GM19468 (cell line): ENCODE results near the gene HLA-F.
A peak's percentile ranks its signal among the peaks of the same experiment; 100 is the strongest.

Experiments used
- ATAC-seq: cut with Tn5 transposase; IDR thresholded peaks from one replicate; pipeline ENCODE4 v1.9.1; 2021; ENCODE audit warnings: mild to moderate bottlenecking, moderate library complexity, moderate number of reproducible peaks; ENCODE audit not compliant: unreplicated experiment; ENCODE audit errors: extremely low read depth

Gene HLA-F

DNA sequence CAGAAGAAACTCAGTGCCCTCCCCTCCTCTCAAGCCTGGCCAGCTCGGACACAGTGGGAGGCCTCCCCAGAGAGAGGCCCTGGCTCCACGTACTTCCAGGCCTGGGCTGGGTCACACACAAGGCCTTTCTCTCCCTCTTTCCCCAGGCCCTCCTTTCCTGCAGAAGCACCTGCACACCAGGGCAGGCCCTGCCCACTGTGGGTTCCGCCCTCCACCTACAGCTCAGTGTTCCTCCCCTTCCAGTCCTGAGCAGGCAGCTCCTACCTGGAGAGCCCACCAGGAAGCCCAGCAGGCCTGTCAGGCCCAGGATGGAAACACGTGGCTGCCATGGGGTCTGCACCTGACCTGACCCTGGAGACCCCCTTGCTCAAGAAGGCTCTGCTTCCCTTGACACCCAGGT, 18.9 kb downstream of the HLA-F start:
- no peak for ATAC-seq

- no peak for ATAC-seq
Observed at GRCh38 chr6:29743025-29743424, 19.8 kb downstream of the HLA-F start.

- ATAC-seq: no peak
Observed at GRCh38 chr6:29743568-29743967, 20.3 kb downstream of the HLA-F start.

DNA sequence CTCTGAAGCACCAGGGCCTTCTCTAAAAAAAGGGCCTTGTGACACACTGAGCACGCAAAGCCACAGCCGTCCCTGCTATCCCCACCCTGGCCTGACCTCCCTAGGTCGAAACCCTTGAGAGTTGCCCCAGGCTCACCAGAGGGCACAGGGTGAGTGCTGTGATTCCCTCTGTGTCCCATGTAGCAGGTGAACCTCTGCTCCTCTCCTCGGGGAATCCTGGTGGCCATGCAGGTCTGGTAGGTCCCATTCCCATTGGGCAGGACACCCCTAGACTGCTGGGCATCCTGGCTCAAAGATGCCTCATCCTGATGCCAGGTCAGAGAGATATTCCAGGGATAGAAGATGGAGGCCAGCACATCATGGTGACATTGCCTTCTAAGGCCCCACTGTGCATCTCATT, 20.9 kb downstream of the HLA-F start:
- ATAC-seq: no peak

DNA sequence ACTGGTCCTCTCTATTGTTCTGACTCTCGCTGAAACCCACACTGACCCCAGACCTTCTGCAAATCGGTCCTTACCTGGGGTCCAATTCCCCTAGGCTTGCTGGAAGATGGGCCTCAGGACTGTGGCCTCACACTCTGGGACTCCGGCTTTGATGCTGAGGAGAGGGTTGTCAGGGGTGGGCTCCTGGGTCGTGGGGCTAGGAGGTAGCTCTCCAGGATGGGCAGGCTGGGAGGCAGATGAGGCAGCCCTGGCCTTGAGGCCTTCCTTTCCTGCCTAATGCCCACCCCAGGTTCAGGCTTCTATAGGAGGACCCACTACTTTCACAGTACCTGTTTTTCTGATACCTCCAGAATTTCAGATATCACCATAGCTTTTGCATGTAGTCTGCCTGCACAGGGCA, 21.4 kb downstream of the HLA-F start:
- no peak for ATAC-seq

GRCh38 chr6:29745386-29745785, 22.2 kb downstream of the HLA-F start:
- ATAC-seq: no peak

DNA sequence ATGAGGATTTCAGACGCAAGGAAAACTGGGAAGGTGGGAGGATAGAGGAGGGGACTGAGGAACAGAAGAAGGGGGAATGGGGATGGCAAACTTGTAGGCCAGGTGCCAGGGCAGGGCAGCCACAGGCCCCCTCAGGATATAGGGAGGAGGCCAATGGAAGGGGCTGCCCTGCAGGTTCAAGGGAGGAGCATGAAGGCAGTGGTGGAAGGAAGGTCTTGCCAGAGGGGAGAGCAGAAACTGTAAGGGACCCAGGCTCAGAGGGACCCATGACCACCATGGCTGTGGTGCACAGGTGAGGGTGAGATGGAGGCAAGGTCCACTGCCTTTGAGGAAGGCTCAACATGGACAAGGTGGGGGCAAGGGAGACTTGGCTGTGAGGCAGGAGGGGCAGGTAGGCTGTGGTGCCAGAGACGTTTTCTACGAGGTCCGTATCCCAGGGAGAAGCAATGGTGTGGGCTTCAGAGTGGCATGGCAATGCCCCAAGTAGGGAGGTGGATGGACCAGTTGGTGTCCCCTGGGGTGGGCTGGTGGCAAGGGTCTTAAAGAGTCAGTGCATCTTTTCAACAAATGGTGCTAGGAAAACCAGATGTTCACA, 22.7 kb downstream of the HLA-F start:
- ATAC-seq: no peak

DNA sequence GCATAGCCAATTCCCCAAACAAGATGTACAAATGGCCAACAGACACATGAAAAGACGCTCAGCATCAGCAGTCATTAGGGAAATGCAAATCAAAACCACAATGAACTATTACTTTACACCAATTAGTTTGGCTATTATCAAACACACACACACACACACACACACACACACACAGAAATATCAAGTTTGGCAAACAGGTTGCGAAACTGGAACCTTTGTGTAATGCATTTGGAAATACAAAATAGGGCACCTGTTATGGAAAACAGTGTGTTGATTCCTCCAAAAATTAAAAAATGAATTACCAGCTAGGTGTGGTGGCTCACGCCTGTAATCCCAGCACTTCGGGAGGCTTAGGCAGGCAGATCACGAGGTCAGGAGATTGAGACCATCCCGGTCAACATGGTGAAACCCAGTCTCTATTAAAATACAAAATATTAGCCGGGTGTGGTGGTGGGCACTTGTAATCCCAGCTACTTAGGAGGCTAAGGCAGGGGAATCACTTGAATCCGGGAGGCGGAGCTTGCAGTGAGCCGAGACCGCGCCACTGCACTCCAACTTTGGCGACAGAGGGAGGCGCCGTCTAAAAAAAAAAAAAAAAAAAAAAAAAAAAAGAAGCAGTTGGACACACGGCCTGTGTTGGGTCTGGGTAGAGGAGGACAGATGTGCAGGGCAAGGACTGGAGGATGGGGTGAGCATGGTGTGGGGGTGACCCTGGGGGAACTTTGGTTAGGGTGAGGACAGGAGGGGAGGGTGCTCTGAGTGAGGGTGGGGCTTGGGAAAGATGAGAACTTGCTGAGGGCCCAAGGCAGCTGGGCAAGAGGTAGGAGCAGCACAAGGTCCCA, 23.8 kb downstream of the HLA-F start:
- no peak for ATAC-seq

- ATAC-seq: no peak
Observed at GRCh38 chr6:29747688-29748250, 24.5 kb downstream of the HLA-F start.

DNA sequence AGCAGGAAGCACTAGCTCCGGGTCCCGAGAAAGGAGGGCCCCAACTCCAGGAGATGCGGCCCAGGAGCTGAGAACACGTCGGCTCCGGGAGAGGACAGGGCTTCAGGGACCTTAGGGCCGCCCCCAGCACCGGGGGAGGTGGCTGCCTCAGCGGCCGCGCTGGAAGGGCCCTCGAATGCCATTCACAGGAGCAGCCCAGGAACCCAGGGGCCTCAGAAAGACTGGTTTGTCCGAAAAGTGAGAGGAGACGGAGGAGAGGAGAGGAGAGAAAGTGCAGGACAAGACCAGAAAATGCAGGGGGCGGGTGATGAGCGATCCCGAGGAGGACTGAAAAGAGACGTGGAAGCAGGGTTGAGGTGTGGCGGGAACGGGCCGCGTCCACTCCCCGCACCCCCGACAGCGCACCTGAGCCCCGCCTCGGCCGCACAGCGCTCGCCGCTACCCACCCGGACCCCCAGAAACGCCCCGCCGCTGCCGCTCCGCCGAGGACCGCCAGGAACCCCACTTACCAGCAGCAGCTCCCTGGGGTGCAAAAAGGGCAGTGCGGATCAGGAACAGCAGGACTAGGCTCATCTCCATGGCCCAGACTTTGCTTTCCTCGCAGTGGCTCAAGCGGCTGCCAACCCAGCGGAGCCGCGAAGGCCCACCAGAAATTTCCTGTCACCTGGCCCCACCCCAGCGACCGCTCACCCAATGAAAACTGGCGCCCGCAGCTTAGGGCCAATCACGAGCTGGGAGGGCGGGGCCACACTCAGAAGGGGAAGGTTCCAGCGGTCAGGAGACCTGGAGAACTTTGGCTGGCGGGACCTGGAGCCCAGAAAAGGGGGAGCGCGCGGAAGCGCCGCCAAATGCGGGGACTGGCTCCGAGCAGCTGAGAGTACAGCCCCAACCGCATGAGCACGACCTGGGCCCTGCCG, 25.4 kb downstream of the HLA-F start:
- peak; percentile 66 for ATAC-seq

DNA sequence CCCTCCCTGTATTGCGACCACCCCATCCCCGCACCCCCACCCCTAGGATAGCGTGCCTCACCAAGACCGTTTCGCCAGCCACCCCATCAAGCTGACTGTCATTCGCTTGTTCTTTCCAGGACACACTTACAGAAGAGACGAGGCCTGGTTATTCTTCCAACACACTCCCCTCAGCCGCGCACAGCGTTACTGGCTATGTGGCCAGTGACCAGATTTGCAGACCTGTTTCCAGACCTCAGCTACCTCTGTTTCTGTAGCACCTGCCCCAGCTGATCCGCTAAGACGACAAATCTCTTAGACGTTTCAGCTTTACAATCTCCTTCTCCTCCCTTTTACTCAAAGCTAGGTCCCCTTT, 26.1 kb downstream of the HLA-F start:
- ATAC-seq: no peak

GRCh38 chr6:29749668-29750067, 26.4 kb downstream of the HLA-F start:
- ATAC-seq: no peak

GRCh38 chr6:29750709-29751108, 27.5 kb downstream of the HLA-F start:
- no peak for ATAC-seq

DNA sequence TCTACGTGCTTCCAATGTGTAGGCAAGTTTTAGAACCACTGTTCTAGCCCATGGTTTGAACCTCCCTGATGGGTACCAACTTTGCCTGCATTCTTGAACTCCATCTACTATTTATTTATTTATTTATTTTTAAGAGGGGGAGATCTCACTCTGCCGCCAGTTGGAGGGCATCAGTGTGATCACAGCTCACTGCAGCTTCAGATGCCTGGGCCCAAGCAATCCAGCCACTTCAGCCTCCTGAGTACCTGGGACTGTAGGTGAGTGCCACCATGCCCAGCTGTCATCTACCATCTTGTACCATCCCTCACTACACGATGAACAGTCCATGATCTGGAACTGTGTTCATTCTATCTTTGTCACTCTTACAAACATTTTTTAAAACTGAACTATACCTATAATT, 28.2 kb downstream of the HLA-F start:
- ATAC-seq: no peak

DNA sequence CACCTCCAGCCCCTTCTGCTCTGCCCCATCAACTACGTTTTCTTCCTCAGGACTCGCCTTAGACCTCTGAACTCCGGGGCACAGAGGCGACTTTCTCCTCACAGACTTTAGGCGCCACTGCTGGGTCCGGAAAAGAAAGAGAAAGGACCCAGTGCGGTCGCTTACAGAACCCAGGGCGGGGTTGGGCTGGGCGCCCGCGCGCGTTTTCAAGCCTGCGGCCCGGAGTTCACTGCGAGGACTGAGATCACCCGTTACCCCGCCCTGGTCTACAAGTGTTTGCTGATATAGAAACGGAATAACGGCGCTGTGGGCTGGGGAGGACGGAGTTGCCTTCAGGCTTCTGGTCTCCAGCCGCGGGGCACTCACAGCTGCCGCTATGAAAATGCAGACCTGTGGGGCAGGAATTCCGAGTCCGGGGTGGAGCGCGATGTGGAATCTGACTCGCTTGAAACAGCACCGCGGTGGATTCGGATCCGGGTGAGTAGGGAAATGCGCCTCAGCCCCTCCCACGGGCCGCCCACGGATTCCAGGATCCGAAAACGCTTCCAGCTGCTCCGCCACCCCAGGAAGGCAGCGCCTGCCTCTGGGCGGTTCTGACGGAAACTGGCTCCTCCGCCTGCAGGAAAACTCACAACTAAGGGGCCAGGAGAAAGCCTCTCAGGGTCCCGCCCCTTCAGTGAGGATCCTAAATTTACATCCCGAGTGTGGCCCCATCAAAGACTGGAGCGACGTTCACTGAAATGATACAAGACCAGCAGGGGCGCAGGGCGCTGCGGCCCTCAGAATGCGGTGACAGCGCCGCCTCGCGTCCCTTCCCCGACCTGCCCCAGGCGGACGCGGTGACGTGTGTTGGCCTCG, 29.4 kb downstream of the HLA-F start:
- peak; percentile 75 for ATAC-seq

- no peak for ATAC-seq
Observed at GRCh38 chr6:29753309-29753644, 30.0 kb downstream of the HLA-F start.

DNA sequence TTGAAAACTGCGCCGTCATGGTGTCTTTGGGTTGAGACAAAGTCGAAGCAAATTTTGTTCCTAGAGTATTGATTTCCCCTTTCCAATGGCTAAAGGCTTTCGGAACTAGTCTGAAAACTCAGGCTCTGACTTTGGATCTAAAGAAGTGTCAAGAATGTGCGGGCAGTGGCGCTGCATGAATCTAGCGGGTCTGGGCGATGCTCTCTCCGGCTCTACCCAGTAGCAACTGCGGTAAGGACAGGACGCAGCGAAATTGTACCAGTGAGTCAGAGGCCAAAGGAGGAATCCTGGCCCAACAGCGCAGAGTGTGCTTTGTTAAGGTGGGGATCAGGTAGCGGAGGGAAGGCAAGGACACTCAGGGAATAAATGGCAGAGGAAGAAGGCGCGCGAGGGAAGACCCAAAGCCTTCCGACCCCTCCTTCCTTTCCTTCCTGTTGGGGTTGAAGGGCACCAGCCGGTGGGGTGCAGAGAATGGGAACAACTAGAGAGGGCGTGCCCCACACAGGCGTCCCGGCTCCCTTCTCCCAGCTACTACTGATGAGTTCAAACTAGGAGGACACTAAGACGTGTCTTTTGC, 32.1 kb downstream of the HLA-F start:
- ATAC-seq: no peak

GRCh38 chr6:29757282-29757681, 34.0 kb downstream of the HLA-F start:
- no peak for ATAC-seq

DNA sequence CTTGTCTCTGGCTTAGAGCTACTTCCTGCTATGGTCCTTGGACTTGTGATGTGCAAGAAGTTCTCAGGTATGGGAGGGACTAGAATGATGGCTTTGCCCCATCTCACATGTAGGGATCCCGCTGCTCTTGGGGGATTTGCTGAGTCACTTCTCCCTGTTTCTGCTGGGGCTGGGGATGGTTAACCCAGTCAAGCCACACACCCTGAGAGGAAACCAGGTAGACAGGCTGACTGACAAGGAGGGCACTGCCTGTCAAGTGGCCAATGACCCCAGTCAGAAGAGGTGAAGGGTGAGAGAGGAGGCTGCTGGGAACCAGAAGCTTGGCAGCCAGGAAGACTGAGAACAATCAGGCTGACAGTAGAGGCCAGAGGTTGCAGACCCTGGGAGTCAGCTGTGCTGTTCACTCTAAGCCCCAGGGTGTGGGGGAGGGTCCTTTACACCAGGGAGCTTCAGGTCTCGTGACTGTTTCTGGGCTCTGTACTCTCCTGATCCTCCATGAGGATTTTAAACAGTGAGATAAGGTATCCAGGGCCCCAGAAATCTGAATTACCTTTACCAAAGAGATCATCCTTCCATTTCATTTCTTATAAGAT, 34.6 kb downstream of the HLA-F start:
- no peak for ATAC-seq
